ENCODE results near the gene GSAP.

DNA sequence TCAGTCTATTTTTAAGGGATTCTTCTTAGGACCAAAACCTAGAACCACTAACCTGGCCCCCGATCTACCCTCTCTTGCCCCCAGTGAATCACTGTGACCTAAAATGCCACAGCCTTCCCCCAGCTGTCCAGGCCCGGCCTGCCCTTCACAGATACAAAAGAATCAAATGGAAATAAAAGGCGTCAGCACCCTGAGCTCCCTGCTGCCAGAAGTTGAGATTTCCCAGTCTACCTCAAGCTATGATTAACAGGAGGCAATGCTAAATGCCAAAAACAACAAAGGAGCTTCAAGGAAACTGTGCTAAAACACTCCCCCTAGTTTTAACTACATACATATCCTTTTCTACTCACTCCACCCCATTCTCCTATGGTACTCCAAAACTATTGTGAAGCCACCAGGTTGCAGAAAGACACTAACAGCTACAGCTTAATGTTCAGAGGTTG, 67.8 kb downstream of the GSAP start:
- TF ChIP-seq CTCF (IDR thresholded peaks at IDR 0.05) (no peak), POLR2A (IDR thresholded peaks at IDR 0.05) (no peak), EP300 (IDR thresholded peaks at IDR 0.05) (no peak)

Data from ovary (tissue), 3 donors.